HCT116 (cell line): ENCODE results near the gene LTBP1. TPM values are rescaled to one million over a fixed set of nuclear protein-coding genes. Genes with fewer than 3 reads are reported as not detected.

Source experiments
- ATAC-seq: fragments of 200-7000 bp; cut with Tn5 transposase; 2 replicates; pipeline ENCODE4 v1.9.1; 2020; ENCODE audit warnings: mild to moderate bottlenecking, moderate library complexity
- BruUV-seq: library from RNA; stranded (reverse); fragments of 400-500 nt; replicated peaks from 2 replicates; lab custom pipeline; 2021; lab: Mats Ljungman, UMichigan
- CTCF ChIA-PET: fragments of 300-600 bp; sonication (Branson Sonifier 250); formaldehyde crosslinking; loops from one replicate; lab custom pipeline; 2021; ENCODE audit warnings: antibody characterized with exemption; lab: Charles Lee
- POLR2A ChIA-PET: fragments of 300-600, 350-600 bp; sonication (Branson Sonifier 250); formaldehyde crosslinking; loops from one replicate; lab custom pipeline; 2021; ENCODE audit warnings: antibody characterized with exemption; lab: Charles Lee
- RAD21 ChIA-PET, 2 experiments: fragments of 300-600 bp; sonication (Branson Sonifier 250); formaldehyde crosslinking; loops; one replicate each; lab custom pipeline; 2023; ENCODE audit warnings: low total read pairs in 2 of 2; ENCODE audit not compliant: uncharacterized antibody in 2 of 2, unreplicated experiment in 2 of 2, low non-redundant PET in 1 of 2; lab: Charles Lee
- DNase-seq: peaks from one replicate; pipeline ENCODE4 v3.0.0-alpha.2; 2010; ENCODE audit warnings: low read depth, low spot score
- H2AFZ ChIP-seq: fragments of 200-600 bp; shearing (Covaris generic), sonication (generic); 2 replicates; pipeline ENCODE4 v1.6.1; 2017; ENCODE audit warnings: low read depth, mixed run types, mixed read lengths, antibody characterized with exemption, low read length; ENCODE audit not compliant: poor library complexity, severe bottlenecking
- H3K27ac ChIP-seq: 2 replicates; pipeline ENCODE4 v1.5.1; 2012; ENCODE audit warnings: low read depth, low read length
- H3K27me3 ChIP-seq: fragments of 200-600 bp; sonication (generic); 2 replicates; pipeline ENCODE4 v1.6.1; 2016; ENCODE audit warnings: mixed run types, low read length, mixed read lengths; ENCODE audit not compliant: insufficient read depth
- H3K36me3 ChIP-seq, 2 experiments: fragments of 200-500 bp in 1 of 2; fragments of 200-600 bp in 1 of 2; sonication (Bioruptor generic) in 1 of 2; sonication (generic) in 1 of 2; 2 replicates each; pipeline versions ENCODE4 v1.5.1 to v1.6.1; 2014 to 2016; ENCODE audit warnings: low read length in 2 of 2, inconsistent platforms in 1 of 2, mixed read lengths in 1 of 2, mixed run types in 1 of 2; ENCODE audit not compliant: insufficient read depth in 2 of 2, control insufficient read depth in 1 of 2
- H3K4me1 ChIP-seq, 2 experiments: fragments of 200-600 bp in 1 of 2; sonication (generic) in 1 of 2; 2 replicates each; pipeline versions ENCODE4 v1.5.1 to v1.6.1; 2012 to 2017; ENCODE audit warnings: low read length in 2 of 2, inconsistent platforms in 1 of 2, mild to moderate bottlenecking in 1 of 2, mixed read lengths in 1 of 2, mixed run types in 1 of 2, moderate library complexity in 1 of 2; ENCODE audit not compliant: insufficient read depth in 2 of 2, control insufficient read depth in 1 of 2
- H3K4me2 ChIP-seq: fragments of 200-600 bp; sonication (generic); 2 replicates; pipeline ENCODE4 v1.6.1; 2017; ENCODE audit warnings: mixed run types, low read length, mixed read lengths
- H3K4me3 ChIP-seq, 2 experiments: fragments of 200-600 bp in 1 of 2; sonication (generic) in 1 of 2; replicated peaks in 1 of 2; 2 replicates each; pipeline ENCODE4 v1.5.1; 2011 to 2016; ENCODE audit warnings: low read length in 2 of 2, control low read depth in 1 of 2, low read depth in 1 of 2, mild to moderate bottlenecking in 1 of 2, mixed read lengths in 1 of 2, mixed run types in 1 of 2
- H3K79me2 ChIP-seq: fragments of 200-600 bp; sonication (generic); 2 replicates; pipeline ENCODE4 v1.6.1; 2017; ENCODE audit warnings: mild to moderate bottlenecking, mixed run types, low read length, moderate library complexity, mixed read lengths; ENCODE audit not compliant: insufficient read depth
- H3K9ac ChIP-seq: fragments of 200-600 bp; sonication (generic); 2 replicates; pipeline ENCODE4 v1.6.1; 2016; ENCODE audit warnings: low read length, mixed read lengths
- H3K9me2 ChIP-seq: fragments of 200-600 bp; sonication (generic), shearing (Covaris generic); 2 replicates; pipeline ENCODE4 v1.6.1; 2017; ENCODE audit warnings: mixed run types, mild to moderate bottlenecking, moderate library complexity; ENCODE audit not compliant: insufficient read depth
- H3K9me3 ChIP-seq, 2 experiments: fragments of 200-500 bp in 1 of 2; fragments of 200-600 bp in 1 of 2; sonication (Bioruptor generic) in 1 of 2; sonication (generic) in 1 of 2; 2 replicates each; pipeline ENCODE4 v1.6.1; 2014 to 2017; ENCODE audit warnings: low read length in 2 of 2, mixed read lengths in 2 of 2, inconsistent platforms in 1 of 2, low read depth in 1 of 2, mild to moderate bottlenecking in 1 of 2, mixed run types in 1 of 2, moderate library complexity in 1 of 2; ENCODE audit not compliant: control insufficient read depth in 1 of 2, insufficient read depth in 1 of 2
- H4K20me1 ChIP-seq: fragments of 200-600 bp; sonication (generic), shearing (Covaris generic); 2 replicates; pipeline ENCODE4 v1.6.1; 2017; ENCODE audit warnings: mixed run types, mild to moderate bottlenecking, moderate library complexity; ENCODE audit not compliant: insufficient read depth
- CBX3 ChIP-seq: IDR thresholded peaks from 2 replicates; pipeline ENCODE4 v1.6.1; 2012; ENCODE audit warnings: low read depth
- CEBPB ChIP-seq: IDR thresholded peaks from 2 replicates; pipeline ENCODE4 v1.6.1; 2012; ENCODE audit warnings: low read depth
- EGR1 ChIP-seq: IDR thresholded peaks from 2 replicates; pipeline ENCODE4 v1.6.1; 2012; ENCODE audit warnings: low read depth
- EZH2 ChIP-seq: fragments of 200-600 bp; sonication (generic); IDR thresholded peaks from 2 replicates; pipeline ENCODE4 v1.6.1; 2017; ENCODE audit warnings: antibody characterized with exemption, mixed run types
- EZH2phosphoT487 ChIP-seq: fragments of 200-600 bp; IDR thresholded peaks from 2 replicates; pipeline ENCODE4 v1.6.1; 2018; ENCODE audit warnings: antibody characterized with exemption, borderline replicate concordance
- FOSL1 ChIP-seq: IDR thresholded peaks from 2 replicates; pipeline ENCODE4 v1.6.1; 2012; ENCODE audit warnings: low read depth
- JUND ChIP-seq: IDR thresholded peaks from 2 replicates; pipeline ENCODE4 v1.6.1; 2012
- POLR2A ChIP-seq: IDR thresholded peaks from 2 replicates; pipeline ENCODE4 v1.7.0; 2011; ENCODE audit warnings: borderline replicate concordance; ENCODE audit not compliant: insufficient read depth, insufficient read length; ENCODE audit errors: extremely low read depth
- POLR2AphosphoS5 ChIP-seq: IDR thresholded peaks from 2 replicates; pipeline ENCODE4 v1.6.1; 2011; ENCODE audit warnings: mild to moderate bottlenecking, low read depth, low read length, moderate library complexity
- RAD21 ChIP-seq: IDR thresholded peaks from 2 replicates; pipeline ENCODE4 v1.6.1; 2012; ENCODE audit warnings: low read depth, mild to moderate bottlenecking
- SRF ChIP-seq: IDR thresholded peaks from 2 replicates; pipeline ENCODE4 v1.6.1; 2012; ENCODE audit warnings: low read depth
- TCF7L2 ChIP-seq: IDR thresholded peaks from 2 replicates; pipeline ENCODE4 v1.7.0; 2011; ENCODE audit warnings: borderline replicate concordance, inconsistent platforms; ENCODE audit not compliant: insufficient read depth, insufficient read length; ENCODE audit errors: extremely low read depth
- YY1 ChIP-seq: IDR thresholded peaks from 2 replicates; pipeline ENCODE4 v1.6.1; 2011; ENCODE audit warnings: low read length, low read depth, moderate library complexity, mild to moderate bottlenecking; ENCODE audit not compliant: insufficient replicate concordance; ENCODE audit errors: extremely low read depth
- ZFX ChIP-seq: fragments of 450-650 bp; IDR thresholded peaks from 2 replicates; pipeline ENCODE4 v1.6.1; 2017
- ZNF274 ChIP-seq: fragments of 200-500 bp; sonication (Bioruptor generic); IDR thresholded peaks from 2 replicates; pipeline ENCODE4 v1.6.1; 2014; ENCODE audit warnings: mild to moderate bottlenecking, low read depth, low read length, inconsistent platforms
- intact Hi-C: fragments of 100-400 bp; cut with micrococcal nuclease; formaldehyde crosslinking; loops from 2 replicates; pipeline ENCODE4 v1.10.0; 2022
- total RNA-seq: library from RNA; stranded (reverse); gene quantifications from one replicate; pipeline ENCODE4 v1.2.1, GENCODE V29; 2021; ENCODE audit not compliant: unreplicated experiment
- TF ChIP-seq, protein P1 (sequence below): IDR thresholded peaks from 2 replicates; pipeline ENCODE4 v1.6.1; 2012; ENCODE audit warnings: low read depth
- TF ChIP-seq, protein P2 (sequence below), 3 experiments: fragments of 200-600 bp in 1 of 3; sonication (generic) in 1 of 3; IDR thresholded peaks in 2 of 3; conservative IDR thresholded peaks in 1 of 3; 2 replicates each; pipeline ENCODE4 v1.5.1; 2012 to 2017; ENCODE audit warnings: low read depth in 2 of 3, low read length in 2 of 3, antibody characterized with exemption in 1 of 3, borderline replicate concordance in 1 of 3, control low read depth in 1 of 3, mild to moderate bottlenecking in 1 of 3, mixed read lengths in 1 of 3, mixed run types in 1 of 3, moderate library complexity in 1 of 3; ENCODE audit not compliant: insufficient read depth in 1 of 3
- TF ChIP-seq, protein P3 (sequence below): IDR thresholded peaks from 2 replicates; pipeline ENCODE4 v1.6.1; 2012
- TF ChIP-seq, protein P4 (sequence below): IDR thresholded peaks from 2 replicates; pipeline ENCODE4 v1.6.1; 2012

The LTBP1 gene
- total RNA-seq, 1 experiment from 2014 or later, result 5.1 TPM

DNA sequence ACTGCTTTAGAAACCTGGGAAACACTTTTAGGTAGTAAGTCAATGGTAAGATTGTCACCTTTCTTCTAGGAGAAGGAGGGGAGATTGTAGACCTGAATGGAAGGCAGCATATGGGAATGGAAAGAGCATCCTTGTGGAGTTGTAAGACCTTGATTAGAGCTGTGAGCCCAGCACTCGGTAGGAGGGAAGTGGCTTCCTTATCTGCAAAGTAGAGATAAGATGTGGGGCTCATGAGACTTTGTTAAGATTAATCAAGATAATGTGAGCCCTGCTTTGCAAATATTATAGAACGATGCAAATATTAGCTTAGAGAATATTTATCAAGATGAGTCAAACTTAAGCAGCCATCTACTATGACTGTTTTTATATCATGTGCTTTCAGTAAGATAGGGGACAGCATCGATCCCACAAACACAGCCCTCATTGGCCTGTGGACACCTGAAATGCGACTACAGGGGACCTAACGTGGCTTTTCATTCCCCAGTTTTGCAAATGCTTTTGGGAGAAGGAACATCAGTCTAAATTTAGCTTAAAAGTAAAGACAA lies 243.7 kb downstream of the LTBP1 start:
- no peak overlapping the region for H3K9ac ChIP-seq
- no peaks in the 10 kb centered on the region for H3K4me1 ChIP-seq
- BruUV-seq, result no TSS peak
- no peak overlapping the region for H3K4me2 ChIP-seq
- no peak overlapping the region for H3K27ac ChIP-seq
- no peaks in the 10 kb centered on the region for H3K36me3 ChIP-seq
- H2AFZ ChIP-seq, result no peak overlapping the region
- no peaks in the 10 kb centered on the region for H3K79me2 ChIP-seq
- no peaks in the 10 kb centered on the region for H3K9me2 ChIP-seq
- ChIA-PET CTCF (no interaction called here), RAD21 (no interaction called here), POLR2A (no interaction called here)
- no peak for ATAC-seq
- intact Hi-C loops, result no loop called here
- no peaks in the 10 kb centered on the region for H3K27me3 ChIP-seq
- H3K4me3 ChIP-seq, result no peak overlapping the region
- DNase-seq, result no peak
- H4K20me1 ChIP-seq, result no peaks in the 10 kb centered on the region
- TF ChIP-seq, protein P1, sequence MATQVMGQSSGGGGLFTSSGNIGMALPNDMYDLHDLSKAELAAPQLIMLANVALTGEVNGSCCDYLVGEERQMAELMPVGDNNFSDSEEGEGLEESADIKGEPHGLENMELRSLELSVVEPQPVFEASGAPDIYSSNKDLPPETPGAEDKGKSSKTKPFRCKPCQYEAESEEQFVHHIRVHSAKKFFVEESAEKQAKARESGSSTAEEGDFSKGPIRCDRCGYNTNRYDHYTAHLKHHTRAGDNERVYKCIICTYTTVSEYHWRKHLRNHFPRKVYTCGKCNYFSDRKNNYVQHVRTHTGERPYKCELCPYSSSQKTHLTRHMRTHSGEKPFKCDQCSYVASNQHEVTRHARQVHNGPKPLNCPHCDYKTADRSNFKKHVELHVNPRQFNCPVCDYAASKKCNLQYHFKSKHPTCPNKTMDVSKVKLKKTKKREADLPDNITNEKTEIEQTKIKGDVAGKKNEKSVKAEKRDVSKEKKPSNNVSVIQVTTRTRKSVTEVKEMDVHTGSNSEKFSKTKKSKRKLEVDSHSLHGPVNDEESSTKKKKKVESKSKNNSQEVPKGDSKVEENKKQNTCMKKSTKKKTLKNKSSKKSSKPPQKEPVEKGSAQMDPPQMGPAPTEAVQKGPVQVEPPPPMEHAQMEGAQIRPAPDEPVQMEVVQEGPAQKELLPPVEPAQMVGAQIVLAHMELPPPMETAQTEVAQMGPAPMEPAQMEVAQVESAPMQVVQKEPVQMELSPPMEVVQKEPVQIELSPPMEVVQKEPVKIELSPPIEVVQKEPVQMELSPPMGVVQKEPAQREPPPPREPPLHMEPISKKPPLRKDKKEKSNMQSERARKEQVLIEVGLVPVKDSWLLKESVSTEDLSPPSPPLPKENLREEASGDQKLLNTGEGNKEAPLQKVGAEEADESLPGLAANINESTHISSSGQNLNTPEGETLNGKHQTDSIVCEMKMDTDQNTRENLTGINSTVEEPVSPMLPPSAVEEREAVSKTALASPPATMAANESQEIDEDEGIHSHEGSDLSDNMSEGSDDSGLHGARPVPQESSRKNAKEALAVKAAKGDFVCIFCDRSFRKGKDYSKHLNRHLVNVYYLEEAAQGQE, result no peak
- no peak for TF ChIP-seq SRF
- TF ChIP-seq JUND, result no peak
- TF ChIP-seq EGR1, result no peak
- TF ChIP-seq, protein P2, sequence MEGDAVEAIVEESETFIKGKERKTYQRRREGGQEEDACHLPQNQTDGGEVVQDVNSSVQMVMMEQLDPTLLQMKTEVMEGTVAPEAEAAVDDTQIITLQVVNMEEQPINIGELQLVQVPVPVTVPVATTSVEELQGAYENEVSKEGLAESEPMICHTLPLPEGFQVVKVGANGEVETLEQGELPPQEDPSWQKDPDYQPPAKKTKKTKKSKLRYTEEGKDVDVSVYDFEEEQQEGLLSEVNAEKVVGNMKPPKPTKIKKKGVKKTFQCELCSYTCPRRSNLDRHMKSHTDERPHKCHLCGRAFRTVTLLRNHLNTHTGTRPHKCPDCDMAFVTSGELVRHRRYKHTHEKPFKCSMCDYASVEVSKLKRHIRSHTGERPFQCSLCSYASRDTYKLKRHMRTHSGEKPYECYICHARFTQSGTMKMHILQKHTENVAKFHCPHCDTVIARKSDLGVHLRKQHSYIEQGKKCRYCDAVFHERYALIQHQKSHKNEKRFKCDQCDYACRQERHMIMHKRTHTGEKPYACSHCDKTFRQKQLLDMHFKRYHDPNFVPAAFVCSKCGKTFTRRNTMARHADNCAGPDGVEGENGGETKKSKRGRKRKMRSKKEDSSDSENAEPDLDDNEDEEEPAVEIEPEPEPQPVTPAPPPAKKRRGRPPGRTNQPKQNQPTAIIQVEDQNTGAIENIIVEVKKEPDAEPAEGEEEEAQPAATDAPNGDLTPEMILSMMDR (IDR thresholded peaks at IDR 0.05 in 2 of 3, conservative IDR thresholded peaks at IDR 0.05 in 1 of 3; ENCODE audit: borderline replicate concordance in 1 of 3, insufficient read depth in 1 of 3, low read depth in 2 of 3, low read length in 2 of 3), result no peak
- TF ChIP-seq POLR2AphosphoS5, result no peak
- no peak for TF ChIP-seq EZH2
- no peak for TF ChIP-seq RAD21
- TF ChIP-seq EZH2phosphoT487, result no peak
- no peak for TF ChIP-seq YY1
- no peak for TF ChIP-seq CEBPB
- TF ChIP-seq CBX3, result no peak
- no peak for TF ChIP-seq FOSL1
- TF ChIP-seq TCF7L2, result no peak
- TF ChIP-seq POLR2A, result no peak
- TF ChIP-seq, protein P3, sequence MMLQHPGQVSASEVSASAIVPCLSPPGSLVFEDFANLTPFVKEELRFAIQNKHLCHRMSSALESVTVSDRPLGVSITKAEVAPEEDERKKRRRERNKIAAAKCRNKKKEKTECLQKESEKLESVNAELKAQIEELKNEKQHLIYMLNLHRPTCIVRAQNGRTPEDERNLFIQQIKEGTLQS, result no peak
- TF ChIP-seq, protein P4, sequence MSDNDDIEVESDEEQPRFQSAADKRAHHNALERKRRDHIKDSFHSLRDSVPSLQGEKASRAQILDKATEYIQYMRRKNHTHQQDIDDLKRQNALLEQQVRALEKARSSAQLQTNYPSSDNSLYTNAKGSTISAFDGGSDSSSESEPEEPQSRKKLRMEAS, result no peak
- TF ChIP-seq ZNF274, result no peak
- TF ChIP-seq ZFX, result no peak
- H3K9me3 ChIP-seq, result no peaks in the 10 kb centered on the region
